GM12878 (cell line): ENCODE data around the gene LCN12. TPM values are rescaled to one million over a fixed set of nuclear protein-coding genes. Genes with fewer than 3 reads are reported as not detected.
A peak's percentile ranks its signal among the peaks of the same experiment; 100 is the strongest.

Experiments
- ATAC-seq: fragments of 200-7000 bp; cut with Tn5 transposase; 3 replicates; pipeline ENCODE4 v1.9.1; 2020; ENCODE audit warnings: mild to moderate bottlenecking, moderate library complexity
- BruUV-seq: library from RNA; stranded (reverse); fragments of 400-500 nt; replicated peaks from 2 replicates; lab custom pipeline; 2021; lab: Mats Ljungman, UMichigan
- CTCF ChIA-PET: fragments of 300-600 bp; sonication (Branson Sonifier 250); formaldehyde crosslinking; extraction: SDS; loops from one replicate; lab custom pipeline; 2021; ENCODE audit warnings: inconsistent platforms; lab: Yijun Ruan, JAX
- POLR2A ChIA-PET: fragments of 350-600 bp; formaldehyde crosslinking; extraction: SDS; loops from one replicate; lab custom pipeline; 2021; ENCODE audit warnings: inconsistent platforms; lab: Charles Lee
- RAD21 ChIA-PET: fragments of 300-600 bp; sonication (Branson Sonifier 250); formaldehyde crosslinking; loops from one replicate; lab custom pipeline; 2023; ENCODE audit warnings: antibody characterized with exemption; ENCODE audit not compliant: unreplicated experiment; lab: Charles Lee
- SMC1A ChIA-PET: fragments of 300-600 bp; sonication (Branson Sonifier 250); formaldehyde crosslinking; loops from one replicate; lab custom pipeline; 2023; ENCODE audit not compliant: unreplicated experiment, uncharacterized antibody; lab: Charles Lee
- DNase-seq: peaks from one replicate; pipeline ENCODE4 v3.0.0-alpha.2; 2011; ENCODE audit warnings: low read depth, low spot score
- FAIRE-seq: peaks from 3 replicates; lab custom pipeline; 2011; peaks lifted over from hg19 to GRCh38; lab: Jason Lieb, UNC
- H2AFZ ChIP-seq: 2 replicates; pipeline ENCODE4 v1.6.0; 2011; ENCODE audit warnings: low read depth, low read length, control low read depth; ENCODE audit not compliant: control insufficient read depth
- H3K27ac ChIP-seq: 2 replicates; pipeline ENCODE4 v1.5.1; 2011; ENCODE audit warnings: control low read depth; ENCODE audit not compliant: control insufficient read depth, insufficient read depth
- H3K27me3 ChIP-seq, 2 experiments: replicated peaks in 1 of 2; 2 replicates each; pipeline versions ENCODE4 v1.6.0 to v1.6.1; 2011; ENCODE audit warnings: low read length in 1 of 2; ENCODE audit not compliant: control insufficient read depth in 2 of 2, insufficient read depth in 2 of 2
- H3K36me3 ChIP-seq, 2 experiments: 2 replicates each; pipeline ENCODE4 v1.5.1; 2011; ENCODE audit warnings: low read length in 1 of 2; ENCODE audit not compliant: control insufficient read depth in 2 of 2, insufficient read depth in 2 of 2
- H3K4me1 ChIP-seq: 2 replicates; pipeline ENCODE4 v1.6.1; 2011; ENCODE audit warnings: mild to moderate bottlenecking, low read length, moderate library complexity, mixed read lengths; ENCODE audit not compliant: control insufficient read depth, insufficient read depth
- H3K4me2 ChIP-seq: 2 replicates; pipeline ENCODE4 v1.6.0; 2011; ENCODE audit warnings: control low read depth; ENCODE audit not compliant: control insufficient read depth, insufficient read depth
- H3K4me3 ChIP-seq: fragments of 200-600 bp; sonication (generic); 2 replicates; pipeline ENCODE4 v1.5.1; 2016
- H3K79me2 ChIP-seq: 2 replicates; pipeline ENCODE4 v1.6.0; 2011; ENCODE audit warnings: low read length; ENCODE audit not compliant: control insufficient read depth, insufficient read depth
- H3K9ac ChIP-seq: 2 replicates; pipeline ENCODE4 v1.8.0; 2011; ENCODE audit warnings: low read length, control low read depth, mixed read lengths; ENCODE audit not compliant: control insufficient read depth, insufficient read depth
- H3K9me3 ChIP-seq: replicated peaks from 3 replicates; pipeline ENCODE4 v1.5.1; 2011; ENCODE audit warnings: mild to moderate bottlenecking, low read length; ENCODE audit not compliant: control insufficient read depth, insufficient read depth
- H4K20me1 ChIP-seq: 2 replicates; pipeline ENCODE4 v1.6.0; 2011; ENCODE audit not compliant: control insufficient read depth, insufficient read depth
- CHD4 ChIP-seq: fragments of 200-600 bp; sonication (generic); IDR thresholded peaks from 2 replicates; pipeline ENCODE4 v1.6.1; 2016; ENCODE audit warnings: mild to moderate bottlenecking
- CTCF ChIP-seq, 3 experiments: IDR thresholded peaks in 2 of 3; conservative IDR thresholded peaks in 1 of 3; 2 replicates each; pipeline ENCODE4 v1.5.1; 2011; ENCODE audit warnings: low read depth in 3 of 3, low read length in 3 of 3, mild to moderate bottlenecking in 3 of 3, control low read depth in 2 of 3, moderate library complexity in 2 of 3, inconsistent platforms in 1 of 3, mixed read lengths in 1 of 3; ENCODE audit not compliant: control insufficient read depth in 2 of 3, insufficient read depth in 1 of 3; ENCODE audit errors: extremely low read depth in 1 of 3
- ELK1 ChIP-seq: IDR thresholded peaks from 2 replicates; pipeline ENCODE4 v1.6.1; 2012; ENCODE audit warnings: low read depth, low read length, improper control_type of control experiment
- SIN3A ChIP-seq: IDR thresholded peaks from 2 replicates; pipeline ENCODE4 v1.6.1; 2012; ENCODE audit warnings: low read depth, low read length, improper control_type of control experiment
- YY1 ChIP-seq: IDR thresholded peaks from 2 replicates; pipeline ENCODE4 v1.6.1; 2011; ENCODE audit warnings: low read depth, mild to moderate bottlenecking, low read length
- WGBS: methylation state at CpG from one replicate; pipeline ENCODE4 v1.1.6; 2016; ENCODE audit warnings: low lambda C conversion rate; ENCODE audit not compliant: insufficient replicate concordance, insufficient coverage; ENCODE audit errors: missing lambda C conversion rate; 5-methylcytosine and 5-hydroxymethylcytosine counted together
- in situ Hi-C: fragments of 300-500 bp; cut with MboI; formaldehyde crosslinking; loops from 9 replicates; pipeline ENCODE4 v1.14.3; 2018; ENCODE audit warnings: mixed read lengths
- intact Hi-C: fragments of 100-400 bp; cut with micrococcal nuclease; formaldehyde crosslinking; loops from one replicate; pipeline ENCODE4 v1.14.2; 2022; ENCODE audit not compliant: unreplicated experiment
- polyA plus RNA-seq, 11 experiments: library from polyadenylated mRNA; depleted of rRNA in 4 of 11; unstranded in 6 of 11; stranded (reverse) in 5 of 11; fragments of >200 nt; fragmentation: Nextera tagmentation in 4 of 11; fragmentation: Illumina TruSeq in 1 of 11; extraction: Ambion mirVana in 4 of 11; extraction: Trizol in 1 of 11; gene quantifications; 1 replicate in 1 of 11; 2 replicates in 10 of 11; pipeline versions ENCODE4 v1.2.1 to v1.2.3, GENCODE V29; 2011 to 2016; ENCODE audit warnings: inconsistent platforms in 2 of 11, missing spikeins in 2 of 11, low read depth in 1 of 11
- total RNA-seq, 4 experiments: library from RNA; depleted of rRNA in 3 of 4; stranded (reverse); fragments of >200 nt in 3 of 4; fragmentation: Illumina TruSeq in 1 of 4; extraction: Trizol in 1 of 4; gene quantifications; 2 replicates each; pipeline versions ENCODE4 v1.2.1 to v1.2.3, GENCODE V29; 2013 to 2021

The LCN12 gene
- total and polyA plus RNA-seq, 10 of the 15 experiments (the other 5 are each of a cell fraction or from before 2014, with no cell fraction given): 0.06 to 0.64 (median 0.40) TPM; not detected in 3

DNA sequence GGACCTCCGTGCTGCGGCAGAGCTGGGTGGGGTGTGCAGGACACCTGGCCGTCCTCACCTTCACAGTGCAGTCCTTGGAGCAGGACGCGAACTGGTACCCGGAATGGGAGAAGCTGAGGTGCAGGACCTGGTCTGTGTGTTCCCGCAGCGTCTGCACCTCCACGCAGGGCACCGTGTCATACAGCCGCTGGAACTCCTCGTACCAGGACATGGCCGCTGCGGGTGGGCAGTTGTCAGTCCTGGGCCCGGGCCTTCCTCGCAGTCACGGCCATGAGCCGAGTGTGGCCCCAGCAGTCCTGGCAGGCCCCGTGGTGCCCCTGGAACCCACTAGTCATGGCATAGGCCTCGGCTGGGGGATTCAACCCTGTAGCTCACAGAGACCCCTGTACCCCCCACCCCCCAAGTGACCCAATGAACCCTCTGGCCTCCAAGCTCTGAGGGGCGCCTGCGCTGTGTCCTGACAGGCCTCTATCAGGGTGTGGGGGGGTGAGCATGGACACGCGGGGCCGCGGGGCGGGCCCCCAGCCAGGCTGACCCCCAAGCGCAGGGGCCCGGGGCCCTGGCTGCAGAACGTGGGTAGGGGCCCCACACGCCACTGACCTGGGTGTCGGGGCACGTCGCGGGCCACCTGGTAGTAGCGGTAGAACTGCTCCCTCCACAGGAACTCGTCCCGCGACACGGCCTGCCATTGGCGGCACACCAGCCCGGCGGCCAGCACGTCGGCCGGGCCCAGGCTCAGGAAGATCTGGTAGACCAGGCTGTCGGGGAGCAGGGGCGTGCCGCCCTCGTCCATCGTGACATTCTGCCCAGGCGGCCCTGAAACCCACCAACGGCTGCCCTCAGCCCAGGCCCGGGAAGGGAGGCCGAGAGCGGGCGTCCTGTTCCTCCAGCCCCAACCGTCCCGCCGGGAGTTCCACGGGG lies 8.5 kb upstream of the LCN12 start:
- TF ChIP-seq YY1 (0 out of 2 replicates have a peak, but pooled peaks have one; percentile 5), CTCF (IDR thresholded peaks at IDR 0.05 in 2 of 3, conservative IDR thresholded peaks at IDR 0.05 in 1 of 3; ENCODE audit: control insufficient read depth in 2 of 3, extremely low read depth in 1 of 3, insufficient read depth in 1 of 3, low read depth in 3 of 3, low read length in 3 of 3) (0 out of 6 replicates have a peak, but pooled peaks of 1 of the 3 experiments have one; percentile 13), SIN3A (peak; percentile 35; the same call in 1 of the 2 replicates), CHD4 (no peak), ELK1 (0 out of 2 replicates have a peak, but pooled peaks have one; percentile 3)
- no TSS peak for BruUV-seq
- Histone ChIP-seq H3K4me3 (peak overlapping the region; percentile 98), H3K4me1 (peaks cover 4% of the 10 kb centered on the region), H3K27me3 (no peaks in the 10 kb centered on the region), H3K79me2 (peaks cover 19% of the 10 kb centered on the region), H4K20me1 (no peaks in the 10 kb centered on the region), H3K27ac (peak overlapping the region; percentile 91), H2AFZ (peak overlapping the region; percentile 6), H3K36me3 (peaks cover under 1 to 26% of the 10 kb centered on the region in 2 experiments; a peak in 3 of 4 replicates), H3K9me3 (no peaks in the 10 kb centered on the region), H3K4me2 (peak overlapping the region; percentile 81), H3K9ac (peak overlapping the region; percentile 85)
- no peak for DNase-seq
- FAIRE-seq: no peak
- peak; percentile 46 for ATAC-seq
- SMC1A ChIA-PET: interaction anchor here (0.8 kb wide), 1 partner anchor 153 kb away, joined by 3 read pairs; the partner anchor contains the start of gene TMEM141
- POLR2A ChIA-PET: interaction anchor here (1.2 to 2.5 kb wide), 3 partner anchors 41 to 96 kb away, joined by 5 to 6 read pairs (median 5); partner anchors contain the start of gene TRAF2
- RAD21 ChIA-PET: interaction anchor here (1.2 kb wide), 1 partner anchor 45 kb away, joined by 5 read pairs; no protein-coding TSS in a partner anchor
- in situ Hi-C loops (no loop called here), intact Hi-C loops (loop anchor here (1.0 to 10.0 kb wide), 3 partner anchors 48 to 149 kb away; partner anchors contain the start of genes CCDC183, MAMDC4 and TMEM141)
- CTCF ChIA-PET: interaction anchor here (1.0 to 2.5 kb wide), 4 partner anchors 57 to 124 kb away, joined by 3 to 12 read pairs (median 4); partner anchors contain the start of genes AJM1 and TRAF2
- WGBS: 30% methylated on average over 56 of the region's 61 CpGs
